NCI-H1436 treated with DMSO at 0.1 percent for 48 hours (cell line): ENCODE data around the gene ZPR1.

Experiments used
- DNase-seq: peaks from one replicate; lab custom pipeline; 2025; lab: John Stamatoyannopoulos, UW

The ZPR1 gene

GRCh38 chr11:116750070-116750718, 37.6 kb downstream of the ZPR1 start:
- no peak for DNase-seq

GRCh38 chr11:116742104-116742503, 45.7 kb downstream of the ZPR1 start:
- no peak for DNase-seq

- DNase-seq: no peak
These were observed 47.1 kb downstream of the ZPR1 start for GRCh38 chr11:116740741-116741140.

GRCh38 chr11:116738975-116739374, 48.8 kb downstream of the ZPR1 start:
- no peak for DNase-seq

- DNase-seq: no peak
These were observed 51.1 kb downstream of the ZPR1 start for GRCh38 chr11:116736763-116737162.

GRCh38 chr11:116733969-116734508, 53.8 kb downstream of the ZPR1 start:
- no peak for DNase-seq

- no peak for DNase-seq
These were observed 54.6 kb downstream of the ZPR1 start for GRCh38 chr11:116733043-116733755.

- DNase-seq: no peak
These were observed 55.4 kb downstream of the ZPR1 start for GRCh38 chr11:116732271-116733042.

- DNase-seq: no peak
These were observed 56.0 kb downstream of the ZPR1 start for GRCh38 chr11:116731821-116732220.

GRCh38 chr11:116731097-116731761, 56.6 kb downstream of the ZPR1 start:
- no peak for DNase-seq

- DNase-seq: no peak
These were observed 57.2 kb downstream of the ZPR1 start for GRCh38 chr11:116730601-116731000.

- DNase-seq: no peak
These were observed 57.6 kb downstream of the ZPR1 start for GRCh38 chr11:116730241-116730561.

- no peak for DNase-seq
These were observed 58.2 kb downstream of the ZPR1 start for GRCh38 chr11:116729501-116730240.

GRCh38 chr11:116727990-116728389, 59.8 kb downstream of the ZPR1 start:
- DNase-seq: no peak

- no peak for DNase-seq
These were observed 62.2 kb downstream of the ZPR1 start for GRCh38 chr11:116725434-116726221.

- no peak for DNase-seq
These were observed 63.0 kb downstream of the ZPR1 start for GRCh38 chr11:116724813-116725212.
